Type B pancreatic cell (in vitro differentiated cells): ENCODE results near the gene VMP1. TPM values are rescaled to one million over a fixed set of nuclear protein-coding genes. Genes with fewer than 3 reads are reported as not detected.
"Not testable (repeated sequence)": the region's sequence is repeated elsewhere in the genome, so short reads cannot be mapped to it uniquely, and the experiment has no call there.

Experiments used
- DNase-seq: peaks from one replicate; pipeline ENCODE4 v3.0.0; 2021; ENCODE audit warnings: mixed read lengths; ENCODE audit not compliant: unreplicated experiment; ENCODE audit errors: extremely low spot score
- H3K27ac Mint-ChIP-seq: 2 replicates; pipeline ENCODE4 v1.8.0; 2021; ENCODE audit warnings: mild to moderate bottlenecking, mixed read lengths
- H3K27me3 Mint-ChIP-seq: 2 replicates; pipeline ENCODE4 v1.8.0; 2021; ENCODE audit warnings: mixed read lengths
- H3K36me3 Mint-ChIP-seq: 2 replicates; pipeline ENCODE4 v1.8.0; 2021; ENCODE audit warnings: mixed read lengths
- H3K4me1 Mint-ChIP-seq: one replicate; pipeline ENCODE4 v1.8.0; 2021; ENCODE audit warnings: mixed read lengths; ENCODE audit not compliant: unreplicated experiment
- H3K4me3 Mint-ChIP-seq: 2 replicates; pipeline ENCODE4 v1.8.0; 2021; ENCODE audit warnings: mild to moderate bottlenecking, mixed read lengths
- H3K9me3 Mint-ChIP-seq: 2 replicates; pipeline ENCODE4 v1.8.0; 2021; ENCODE audit warnings: mixed read lengths
- CTCF ChIP-seq: fragments of 200-600 bp; sonication (generic); conservative IDR thresholded peaks from 2 replicates; pipeline ENCODE4 v1.5.0; 2021; ENCODE audit warnings: antibody characterized with exemption, mild to moderate bottlenecking
- total RNA-seq: library from RNA; stranded (reverse); gene quantifications from 2 replicates; pipeline ENCODE4 v1.2.1, GENCODE V29; 2021; ENCODE audit warnings: low replicate concordance

Gene VMP1
- total RNA-seq, 1 donor from 2014 or later = 124 TPM

- no peak for TF ChIP-seq CTCF
- Mint-ChIP-seq H3K27me3 (no peaks in the 10 kb centered on the region), H3K4me3 (no peak overlapping the region), H3K9me3 (no peaks in the 10 kb centered on the region), H3K36me3 (no peaks in the 10 kb centered on the region), H3K4me1 (no peaks in the 10 kb centered on the region), H3K27ac (no peak overlapping the region)
- DNase-seq = no peak
These were observed 97.5 kb downstream of the VMP1 start for GRCh38 chr17:59804901-59805465.

GRCh38 chr17:59806322-59806721 lies 98.9 kb downstream of the VMP1 start:
- H3K27me3 Mint-ChIP-seq, H3K4me3 Mint-ChIP-seq, H3K4me1 Mint-ChIP-seq, H3K36me3 Mint-ChIP-seq, H3K9me3 Mint-ChIP-seq, DNase-seq, H3K27ac Mint-ChIP-seq: not testable (repeated sequence)

- no peak for TF ChIP-seq CTCF
These were observed 100.5 kb downstream of the VMP1 start for GRCh38 chr17:59807892-59808509.

GRCh38 chr17:59810894-59811153 lies 103.4 kb downstream of the VMP1 start:
- DNase-seq = no peak
- Mint-ChIP-seq H3K27ac (no peak overlapping the region), H3K9me3 (no peaks in the 10 kb centered on the region), H3K4me3 (no peak overlapping the region), H3K36me3 (peaks cover 20% of the 10 kb centered on the region), H3K4me1 (no peaks in the 10 kb centered on the region), H3K27me3 (no peaks in the 10 kb centered on the region)
- no peak for TF ChIP-seq CTCF

More at GRCh38 chr17:59807892-59808509, 100.5 kb downstream of the VMP1 start:
- DNase-seq = no peak
- H3K27me3 Mint-ChIP-seq = no peaks in the 10 kb centered on the region
- peaks cover 8% of the 10 kb centered on the region for H3K36me3 Mint-ChIP-seq
- no peaks in the 10 kb centered on the region for H3K9me3 Mint-ChIP-seq
- no peak overlapping the region for H3K4me3 Mint-ChIP-seq
- H3K27ac Mint-ChIP-seq = no peak overlapping the region
- H3K4me1 Mint-ChIP-seq = no peaks in the 10 kb centered on the region

- Mint-ChIP-seq H3K27ac (no peak overlapping the region), H3K36me3 (peaks cover 23% of the 10 kb centered on the region), H3K4me3 (no peak overlapping the region), H3K27me3 (no peaks in the 10 kb centered on the region), H3K4me1 (no peaks in the 10 kb centered on the region), H3K9me3 (no peaks in the 10 kb centered on the region)
- DNase-seq = no peak
- no peak for TF ChIP-seq CTCF
These were observed 103.8 kb downstream of the VMP1 start for GRCh38 chr17:59811209-59811608.

- H3K4me1 Mint-ChIP-seq = no peaks in the 10 kb centered on the region
- no peak overlapping the region for H3K27ac Mint-ChIP-seq
- H3K36me3 Mint-ChIP-seq = peaks cover 23% of the 10 kb centered on the region
These were observed 104.7 kb downstream of the VMP1 start for GRCh38 chr17:59812139-59812538.

More at GRCh38 chr17:59812139-59812538, 104.7 kb downstream of the VMP1 start:
- TF ChIP-seq CTCF = no peak
- Mint-ChIP-seq H3K4me3 (no peak overlapping the region), H3K9me3 (no peaks in the 10 kb centered on the region), H3K27me3 (no peaks in the 10 kb centered on the region)
- DNase-seq = no peak
